Cardiac muscle cell (in vitro differentiated cells and primary cell): ENCODE results near the gene GATA6. TPM values are rescaled to one million over a fixed set of nuclear protein-coding genes. Genes with fewer than 3 reads are reported as not detected.
"Not testable (repeated sequence)": the region's sequence is repeated elsewhere in the genome, so short reads cannot be mapped to it uniquely, and the experiment has no call there.

Source experiments
- DNase-seq, 2 donors: peaks; one replicate each; pipeline versions ENCODE4 v3.0.0 to v3.0.0-alpha.2; 2010 to 2017; ENCODE audit warnings: low read depth in 1 of 2, low spot score in 1 of 2
- H3K27ac ChIP-seq: fragments of 200-600 bp; sonication (generic); 2 replicates; pipeline ENCODE4 v1.5.1; 2016
- H3K27me3 ChIP-seq: fragments of 200-600 bp; sonication (generic); 2 replicates; pipeline ENCODE4 v1.6.0; 2016; ENCODE audit warnings: control low read depth
- H3K36me3 ChIP-seq: fragments of 200-600 bp; sonication (generic); 2 replicates; pipeline ENCODE4 v1.5.1; 2016; ENCODE audit warnings: control low read depth
- H3K4me1 ChIP-seq: fragments of 200-600 bp; sonication (generic); 2 replicates; pipeline ENCODE4 v1.8.1; 2017; ENCODE audit warnings: low read depth, mild to moderate bottlenecking, mixed run types
- H3K4me3 ChIP-seq: fragments of 200-600 bp; sonication (generic); 2 replicates; pipeline ENCODE4 v1.5.1; 2016; ENCODE audit warnings: mild to moderate bottlenecking
- H3K9me3 ChIP-seq: fragments of 200-600 bp; sonication (generic); 2 replicates; pipeline ENCODE4 v1.5.1; 2017; ENCODE audit warnings: low read depth, mild to moderate bottlenecking, control low read depth
- CTCF ChIP-seq: IDR thresholded peaks from 2 replicates; pipeline ENCODE4 v1.5.1; 2012; ENCODE audit warnings: low read depth, mild to moderate bottlenecking, low read length
- polyA plus RNA-seq: library from polyadenylated mRNA; unstranded; fragments of >200 nt; fragmentation: Nextera tagmentation; extraction: Ambion mirVana; gene quantifications from 2 replicates; pipeline ENCODE4 v1.2.1, GENCODE V29; 2016
- total RNA-seq: library from RNA; depleted of rRNA; stranded (reverse); fragments of >200 nt; gene quantifications from 2 replicates; pipeline ENCODE4 v1.2.3, GENCODE V29; 2016

The GATA6 gene
- total and polyA plus RNA-seq, 2 experiments from 2014 or later = 104 to 182 TPM

- Histone ChIP-seq H3K36me3 (peaks cover 36% of the 10 kb centered on the region), H3K27me3 (no peaks in the 10 kb centered on the region), H3K4me3 (no peak overlapping the region), H3K9me3 (no peaks in the 10 kb centered on the region), H3K27ac (peak overlapping the region; percentile 83), H3K4me1 (peaks cover 83% of the 10 kb centered on the region)
- DNase-seq = peak in 1 of 2 donors; percentile 64
- no peak for TF ChIP-seq CTCF
These were observed 21.9 kb downstream of the GATA6 start for GRCh38 chr18:22191346-22191695.

GRCh38 chr18:22191923-22192322, 22.5 kb downstream of the GATA6 start:
- peak overlapping the region; percentile 83 for H3K27ac ChIP-seq
- H3K27me3 ChIP-seq = no peaks in the 10 kb centered on the region
- no peaks in the 10 kb centered on the region for H3K9me3 ChIP-seq
- H3K36me3 ChIP-seq = peaks cover 32% of the 10 kb centered on the region
- H3K4me1 ChIP-seq = peaks cover 77% of the 10 kb centered on the region
- DNase-seq = peak in 1 of 2 donors; percentile 75
- TF ChIP-seq CTCF = no peak
- H3K4me3 ChIP-seq = no peak overlapping the region

DNA sequence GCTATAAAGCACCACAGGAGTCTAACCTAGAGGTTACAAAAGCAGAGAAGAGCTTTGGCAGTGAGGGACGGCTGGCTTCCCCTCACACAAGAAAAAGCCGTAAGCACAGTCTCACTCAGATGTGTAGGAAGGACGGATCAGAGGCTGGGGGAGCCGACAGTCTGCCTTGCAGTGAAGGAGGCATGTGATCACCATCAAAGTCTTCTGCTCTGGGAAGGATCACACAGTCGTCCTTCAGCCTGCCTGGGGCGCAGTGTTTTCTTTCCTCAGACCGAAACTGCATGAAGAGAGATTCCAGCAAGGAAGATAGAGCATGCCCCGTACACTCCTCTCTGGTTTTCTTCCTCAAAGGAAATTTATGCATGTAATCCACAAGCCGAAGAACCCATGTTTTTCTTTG, 24.1 kb downstream of the GATA6 start:
- Histone ChIP-seq H3K9me3 (no peaks in the 10 kb centered on the region), H3K4me3 (no peak overlapping the region), H3K27ac (peak overlapping the region; percentile 83), H3K27me3 (no peaks in the 10 kb centered on the region), H3K36me3 (peaks cover 30% of the 10 kb centered on the region), H3K4me1 (peaks cover 74% of the 10 kb centered on the region)
- peak; percentile 71 to 82 for DNase-seq
- no peak for TF ChIP-seq CTCF

GRCh38 chr18:22194151-22194598, 24.8 kb downstream of the GATA6 start:
- H3K27ac ChIP-seq = peak overlapping the region; percentile 83
- TF ChIP-seq CTCF = no peak
- no peak overlapping the region for H3K4me3 ChIP-seq
- H3K9me3 ChIP-seq = no peaks in the 10 kb centered on the region
- peak; percentile 78 to 92 for DNase-seq
- no peaks in the 10 kb centered on the region for H3K27me3 ChIP-seq
- peaks cover 72% of the 10 kb centered on the region for H3K4me1 ChIP-seq
- H3K36me3 ChIP-seq = peaks cover 29% of the 10 kb centered on the region

DNA sequence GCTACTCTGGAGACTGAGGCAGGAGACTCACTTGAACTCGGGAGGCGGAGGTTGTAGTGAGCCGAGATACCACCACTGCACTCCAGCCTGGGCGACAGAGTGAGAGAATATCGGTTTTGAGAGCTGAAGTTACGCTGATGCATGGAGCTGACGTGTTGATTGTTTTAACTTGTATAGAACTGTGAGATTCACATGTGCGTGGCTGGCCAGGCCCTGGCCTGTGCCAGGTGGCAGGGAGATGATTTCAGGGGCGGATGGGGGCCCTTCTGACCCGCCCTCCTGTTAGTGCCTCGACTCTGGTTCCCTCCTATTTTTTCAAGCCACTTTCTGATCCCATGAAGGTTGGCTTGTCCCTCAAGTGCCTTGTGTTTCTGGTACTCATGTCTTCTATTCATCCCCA, 25.7 kb downstream of the GATA6 start:
- no peak for DNase-seq
- H3K9me3 ChIP-seq = no peaks in the 10 kb centered on the region
- peaks cover 22% of the 10 kb centered on the region for H3K36me3 ChIP-seq
- TF ChIP-seq CTCF = no peak
- H3K27me3 ChIP-seq = no peaks in the 10 kb centered on the region
- peaks cover 67% of the 10 kb centered on the region for H3K4me1 ChIP-seq
- H3K4me3 ChIP-seq = no peak overlapping the region
- peak overlapping the region; percentile 83 for H3K27ac ChIP-seq

DNA sequence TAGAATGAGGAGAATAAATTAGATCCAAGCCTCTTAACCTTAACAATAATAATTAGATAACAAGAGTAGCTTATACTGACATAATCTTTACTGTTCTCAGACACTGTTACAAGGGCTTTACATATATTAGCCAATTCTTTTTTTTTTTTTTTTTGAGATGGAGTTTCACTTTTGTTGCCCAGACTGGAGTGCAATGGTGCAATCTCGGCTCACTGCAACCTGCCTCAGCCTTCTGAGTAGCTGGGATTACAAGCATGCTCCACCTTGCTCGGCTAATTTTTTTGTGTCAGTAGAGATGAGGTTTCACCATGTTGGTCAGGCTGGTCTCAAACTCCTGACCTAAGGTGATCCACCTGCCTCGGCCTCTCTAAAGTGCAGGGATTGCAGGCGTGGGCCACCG, 27.6 kb downstream of the GATA6 start:
- Histone ChIP-seq H3K4me1 (peaks cover 51% of the 10 kb centered on the region), H3K27ac (peak overlapping the region; percentile 83), H3K36me3 (peaks cover 30% of the 10 kb centered on the region)
- H3K4me3 ChIP-seq, DNase-seq, H3K9me3 ChIP-seq, H3K27me3 ChIP-seq: not testable (repeated sequence)
